NT2/D1 (cell line): Measurements from ENCODE around the gene PLCB3.

Experiments used
- DNase-seq: peaks from one replicate; pipeline ENCODE4 v3.0.0-alpha.2; 2011; ENCODE audit warnings: low read depth, low spot score
- H3K27me3 ChIP-seq: 2 replicates; pipeline ENCODE4 v1.6.0; 2011; ENCODE audit warnings: mild to moderate bottlenecking; ENCODE audit not compliant: insufficient read length, insufficient read depth
- H3K36me3 ChIP-seq: 2 replicates; pipeline ENCODE4 v1.6.1; 2011; ENCODE audit warnings: mild to moderate bottlenecking, low read length, mixed read lengths; ENCODE audit not compliant: insufficient read depth, insufficient read length
- H3K4me1 ChIP-seq: 2 replicates; pipeline ENCODE4 v1.5.1; 2011; ENCODE audit not compliant: insufficient read depth, insufficient read length
- H3K4me3 ChIP-seq: 2 replicates; pipeline ENCODE4 v1.5.1; 2011; ENCODE audit warnings: low read depth; ENCODE audit not compliant: insufficient read length
- H3K9ac ChIP-seq: 2 replicates; pipeline ENCODE4 v1.6.0; 2011; ENCODE audit warnings: low read depth; ENCODE audit not compliant: insufficient read length
- H3K9me3 ChIP-seq: 2 replicates; pipeline ENCODE4 v1.5.1; 2011; ENCODE audit warnings: mild to moderate bottlenecking, low read length; ENCODE audit not compliant: insufficient read depth
- SUZ12 ChIP-seq: IDR thresholded peaks from 2 replicates; pipeline ENCODE4 v1.6.1; 2011; ENCODE audit not compliant: insufficient read length, insufficient read depth; ENCODE audit errors: extremely low read depth
- YY1 ChIP-seq: IDR thresholded peaks from 2 replicates; pipeline ENCODE4 v1.6.1; 2011; ENCODE audit not compliant: insufficient read length, insufficient read depth
- ZNF274 ChIP-seq: IDR thresholded peaks from 2 replicates; pipeline ENCODE4 v1.6.1; 2011; ENCODE audit warnings: mild to moderate bottlenecking, low read depth, low read length

The PLCB3 gene

GRCh38 chr11:64296830-64297698, 45.7 kb downstream of the PLCB3 start:
- Histone ChIP-seq H3K9me3 (no peaks in the 10 kb centered on the region), H3K27me3 (peaks cover 96% of the 10 kb centered on the region), H3K9ac (no peak overlapping the region), H3K4me3 (no peak overlapping the region), H3K4me1 (peaks cover 14% of the 10 kb centered on the region), H3K36me3 (no peaks in the 10 kb centered on the region)
- no peak for DNase-seq
- TF ChIP-seq ZNF274 = no peak
- no peak for TF ChIP-seq YY1
- TF ChIP-seq SUZ12 = no peak

GRCh38 chr11:64297699-64298358, 46.5 kb downstream of the PLCB3 start:
- Histone ChIP-seq H3K4me1 (peaks cover 11% of the 10 kb centered on the region), H3K27me3 (peaks cover 89% of the 10 kb centered on the region), H3K4me3 (no peak overlapping the region), H3K36me3 (no peaks in the 10 kb centered on the region), H3K9me3 (no peaks in the 10 kb centered on the region), H3K9ac (no peak overlapping the region)
- TF ChIP-seq ZNF274 (no peak), SUZ12 (no peak), YY1 (no peak)
- DNase-seq = no peak

DNA sequence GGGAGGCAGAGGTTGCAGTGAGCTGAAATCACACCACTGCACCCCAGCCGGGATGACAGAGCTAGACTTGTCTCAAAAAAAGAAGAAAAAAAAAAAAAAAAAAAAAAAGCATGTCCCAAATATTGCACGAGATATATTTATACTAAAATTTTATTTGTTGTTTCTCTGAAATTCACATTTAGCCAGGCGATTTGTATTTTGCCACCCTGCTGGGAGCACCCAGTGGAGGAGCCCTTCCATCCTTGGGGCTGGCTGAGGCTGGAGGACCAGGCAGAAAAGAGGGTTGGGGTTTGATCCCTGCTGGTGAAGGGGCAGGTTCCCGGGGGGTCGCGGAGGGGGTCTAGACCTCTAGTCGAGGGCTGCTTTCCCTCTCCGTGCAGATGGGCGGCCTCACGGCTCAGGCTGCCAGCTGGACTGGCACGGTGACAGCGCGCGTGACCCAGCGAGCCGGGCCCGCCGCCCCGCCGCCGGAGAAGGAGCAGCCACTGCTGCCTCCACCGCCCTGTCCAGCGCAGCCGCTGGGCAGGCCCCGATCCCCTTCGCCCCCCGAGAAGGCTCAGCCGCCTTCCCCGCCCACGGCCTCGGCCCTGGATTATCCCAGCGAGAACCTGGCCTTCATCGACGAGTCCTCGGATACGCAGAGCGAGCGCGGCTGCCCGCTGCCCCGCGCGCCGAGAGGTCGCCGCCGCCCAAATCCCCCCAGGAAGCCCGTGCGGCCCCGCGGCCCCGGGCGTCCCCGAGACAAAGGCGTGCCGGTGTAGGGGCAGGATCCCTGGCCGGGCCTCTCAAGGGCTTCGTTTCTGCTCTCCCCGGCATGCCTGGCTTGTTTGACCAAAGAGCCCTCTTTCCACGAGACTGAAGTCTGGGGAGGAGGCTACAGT, 47.9 kb downstream of the PLCB3 start:
- H3K27me3 ChIP-seq = peaks cover 75% of the 10 kb centered on the region
- H3K4me3 ChIP-seq = peak overlapping the region; percentile 31

DNA sequence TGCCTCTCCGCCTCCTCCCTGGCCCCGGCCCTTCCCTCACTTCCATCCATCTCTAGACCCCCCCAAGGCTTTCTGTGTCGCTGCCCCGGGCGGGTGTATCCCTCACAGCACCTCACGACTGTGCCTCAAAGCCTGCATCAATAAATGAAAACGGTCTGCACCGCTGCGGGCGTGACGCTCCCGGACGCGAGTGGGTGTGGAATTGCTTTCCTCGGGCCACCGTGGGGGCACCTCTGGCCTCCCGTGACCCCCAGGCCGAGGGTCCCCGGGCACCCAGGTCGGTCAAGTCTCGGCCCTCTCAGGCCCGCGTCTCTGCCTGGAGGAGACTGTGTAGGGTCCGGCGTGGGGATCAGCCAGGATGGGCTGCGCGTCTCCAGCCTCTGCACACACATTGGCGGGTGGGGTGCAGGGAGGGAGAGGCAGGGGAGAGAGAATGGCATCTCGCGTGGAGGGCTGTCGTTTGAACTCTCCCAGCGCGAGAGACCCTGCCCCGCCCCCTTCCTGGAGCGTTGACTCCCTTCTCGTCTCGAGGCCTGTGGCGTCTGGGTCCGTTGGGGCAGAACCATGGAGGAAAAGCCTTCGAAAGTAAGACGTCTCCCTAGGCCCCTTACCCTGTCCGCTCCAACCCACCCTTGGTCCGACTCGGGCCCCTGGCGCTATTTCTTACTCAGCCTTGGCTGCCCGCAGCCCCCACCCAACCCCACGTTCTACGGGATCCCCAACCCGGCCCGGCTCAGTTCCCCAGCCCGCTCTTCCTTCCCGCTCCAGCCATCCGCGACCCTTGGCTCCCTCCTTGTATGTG, 48.7 kb downstream of the PLCB3 start, which contains the start of gene CATSPERZ:
TSS of gene CATSPERZ (plus strand) at position 512 of the 802 bp plus-strand sequence. CDS start at position 565, 53 bp downstream.
- no peak for DNase-seq
- peaks cover 66% of the 10 kb centered on the region for H3K27me3 ChIP-seq
- peaks cover 17% of the 10 kb centered on the region for H3K4me1 ChIP-seq
- no peaks in the 10 kb centered on the region for H3K36me3 ChIP-seq
- peak within 1 kb of the TSS; percentile 31 for H3K4me3 ChIP-seq
- peak within 1 kb of the TSS; percentile 76 for H3K9ac ChIP-seq
- H3K9me3 ChIP-seq = no peaks in the 10 kb centered on the region
- TF ChIP-seq YY1 = no peak
- no peak for TF ChIP-seq SUZ12
- TF ChIP-seq ZNF274 = no peak

More for the DNA sequence above, 47.9 kb downstream of the PLCB3 start:
- peaks cover 17% of the 10 kb centered on the region for H3K4me1 ChIP-seq
- H3K9ac ChIP-seq = peak overlapping the region; percentile 76
- no peak for DNase-seq
- no peaks in the 10 kb centered on the region for H3K36me3 ChIP-seq
- no peak for TF ChIP-seq ZNF274
- peak; percentile 38 for TF ChIP-seq SUZ12
- no peaks in the 10 kb centered on the region for H3K9me3 ChIP-seq

GRCh38 chr11:64303109-64304031, 52.0 kb downstream of the PLCB3 start:
- Histone ChIP-seq H3K27me3 (peaks cover 33% of the 10 kb centered on the region), H3K36me3 (peaks cover 10% of the 10 kb centered on the region), H3K4me1 (peaks cover 27% of the 10 kb centered on the region), H3K9ac (peak overlapping the region; percentile 93), H3K9me3 (no peaks in the 10 kb centered on the region), H3K4me3 (peak overlapping the region; percentile 75)
- no peak for DNase-seq
- TF ChIP-seq YY1 (no peak), ZNF274 (no peak), SUZ12 (no peak)

DNA sequence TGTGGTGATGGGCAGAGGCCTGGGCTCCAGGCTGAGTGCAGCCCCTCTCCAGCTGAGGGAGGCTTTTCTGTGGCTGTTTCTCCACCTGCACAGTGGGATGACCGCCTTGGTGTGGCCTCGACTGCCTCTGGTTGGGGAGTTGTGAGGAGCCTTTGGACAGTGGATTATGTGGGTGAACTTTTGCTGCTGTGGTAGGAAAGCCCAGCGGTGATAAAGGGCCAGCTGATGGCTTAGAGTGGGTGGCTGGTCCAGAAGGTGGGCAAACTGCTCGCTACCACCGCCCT, 52.6 kb downstream of the PLCB3 start:
- Histone ChIP-seq H3K9ac (peak overlapping the region; percentile 93), H3K4me3 (peak overlapping the region; percentile 75), H3K4me1 (peaks cover 27% of the 10 kb centered on the region), H3K36me3 (peaks cover 10% of the 10 kb centered on the region), H3K9me3 (no peaks in the 10 kb centered on the region), H3K27me3 (peaks cover 27% of the 10 kb centered on the region)
- no peak for TF ChIP-seq YY1
- no peak for DNase-seq
